ENCODE measurements around the gene WASF3.

GRCh38 chr13:26549713-26550112, 7.8 kb upstream of the WASF3 start:
- TF ChIP-seq CTCF (IDR thresholded peaks at IDR 0.05) (no peak), POLR2A (IDR thresholded peaks at IDR 0.05) (no peak), POLR2AphosphoS5 (IDR thresholded peaks at IDR 0.05) (no peak), EP300 (IDR thresholded peaks at IDR 0.05; ENCODE audit: low read depth) (no peak)

Data from transverse colon (tissue), 4 donors.